ENCODE results near the gene SHB. TPM values are rescaled to one million over a fixed set of nuclear protein-coding genes. Genes with fewer than 3 reads are reported as not detected.

SHB gene
- total RNA-seq, 4 donors from 2014 or later = 17.7 to 31.4 (median 24.2) TPM

GRCh38 chr9:37984672-37985611, 84.1 kb downstream of the SHB start:
- TF ChIP-seq POLR2A (IDR thresholded peaks at IDR 0.05) (no peak), CTCF (IDR thresholded peaks at IDR 0.05) (no peak)
- Histone ChIP-seq H3K36me3 (no peaks in the 10 kb centered on the region), H3K4me3 (no peak overlapping the region), H3K4me1 (peaks cover 7 to 36% (median 12%) of the 10 kb centered on the region in 3 donors), H3K27me3 (no peaks in the 10 kb centered on the region), H3K9me3 (no peaks in the 10 kb centered on the region), H3K27ac (peak overlapping the region in 2 of 4 donors; percentile 18 to 57)
- intact Hi-C loops (cut with DNase I) = no loop called here
- WGBS, 2 donors = 38 to 51% methylated on average over 5 to 14 of the region's 26 CpGs
- DNase-seq = no peak

DNA sequence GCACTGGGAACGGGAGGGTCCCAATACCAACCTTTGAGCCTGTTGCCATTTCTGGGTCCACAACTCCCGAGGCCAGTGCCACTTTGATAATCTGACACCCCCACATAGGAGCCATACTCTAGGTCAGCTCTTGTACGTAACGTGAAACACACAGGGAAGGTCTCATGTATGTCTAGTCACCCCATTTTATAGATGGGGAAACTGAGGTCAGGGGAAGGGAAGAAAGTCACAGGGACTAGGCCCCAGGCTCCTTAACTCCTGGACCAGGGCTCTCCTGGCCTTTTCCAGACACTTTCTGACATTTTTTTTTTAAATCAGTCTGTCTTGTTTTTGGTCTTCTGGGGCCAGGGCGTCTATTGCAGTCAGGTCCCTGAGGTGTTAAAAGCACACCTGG, 84.8 kb downstream of the SHB start:
- DNase-seq = no peak
- Histone ChIP-seq H3K36me3 (no peaks in the 10 kb centered on the region), H3K4me3 (no peak overlapping the region), H3K9me3 (no peaks in the 10 kb centered on the region), H3K27me3 (no peaks in the 10 kb centered on the region), H3K27ac (peak overlapping the region in 1 of 4 donors; percentile 57), H3K4me1 (peaks cover 7 to 36% (median 12%) of the 10 kb centered on the region in 3 donors)
- TF ChIP-seq CTCF (IDR thresholded peaks at IDR 0.05) (no peak), POLR2A (IDR thresholded peaks at IDR 0.05) (no peak)
- intact Hi-C loops (cut with DNase I) = no loop called here
- 78 to 100% methylated on average over 3 to 5 of the region's 5 CpGs for WGBS, 2 donors

- intact Hi-C loops (cut with DNase I) = no loop called here
- no peaks in the 10 kb centered on the region for H3K27me3 ChIP-seq
- H3K9me3 ChIP-seq = no peaks in the 10 kb centered on the region
- H3K36me3 ChIP-seq = no peaks in the 10 kb centered on the region
- H3K4me1 ChIP-seq = peaks cover 7 to 36% (median 12%) of the 10 kb centered on the region in 3 donors
- no peak overlapping the region for H3K4me3 ChIP-seq
- 84 to 87% methylated on average over 4 to 8 of the region's 12 CpGs for WGBS, 2 donors
- DNase-seq = no peak
- TF ChIP-seq CTCF (IDR thresholded peaks at IDR 0.05) = no peak
- TF ChIP-seq POLR2A (IDR thresholded peaks at IDR 0.05) = no peak
- H3K27ac ChIP-seq = no peak overlapping the region
Measured at GRCh38 chr9:37983381-37984067, 85.5 kb downstream of the SHB start.

DNA sequence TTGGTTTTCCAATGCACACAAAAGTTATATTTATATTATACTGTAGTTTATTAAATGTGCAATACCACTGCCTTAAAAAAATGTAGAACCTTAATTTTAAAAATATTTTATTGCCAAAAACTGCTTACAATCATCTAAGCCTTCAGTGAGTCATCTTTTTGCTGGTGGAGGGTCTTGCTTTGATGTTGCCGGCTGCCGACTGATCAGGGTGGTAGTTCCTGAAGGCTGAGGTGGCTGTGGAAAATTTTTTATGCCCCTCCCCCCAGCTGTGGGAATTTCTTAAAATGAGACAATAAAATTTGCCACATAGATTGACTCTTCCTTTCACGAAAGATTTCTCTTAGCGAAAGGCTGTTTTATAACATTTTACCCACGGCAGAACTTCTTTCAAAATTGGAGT, 89.2 kb downstream of the SHB start:
- Histone ChIP-seq H3K4me1 (peaks cover 5 to 29% (median 19%) of the 10 kb centered on the region in 3 donors), H3K36me3 (peaks cover 0 to under 1% (median 0%) of the 10 kb centered on the region in 3 donors), H3K9me3 (no peaks in the 10 kb centered on the region), H3K27me3 (no peaks in the 10 kb centered on the region), H3K4me3 (no peak overlapping the region), H3K27ac (no peak overlapping the region)
- TF ChIP-seq CTCF (IDR thresholded peaks at IDR 0.05) (no peak), POLR2A (IDR thresholded peaks at IDR 0.05) (no peak)
- intact Hi-C loops (cut with DNase I) = no loop called here
- DNase-seq = no peak
- 73 to 80% methylated on average over 5 of the region's 5 CpGs for WGBS, 2 donors

GRCh38 chr9:37978983-37979382, 90.0 kb downstream of the SHB start:
- intact Hi-C loops (cut with DNase I) = no loop called here
- TF ChIP-seq POLR2A (IDR thresholded peaks at IDR 0.05) (no peak), CTCF (IDR thresholded peaks at IDR 0.05) (no peak)
- no peaks in the 10 kb centered on the region for H3K27me3 ChIP-seq
- 86% methylated on average over 3 of the region's 3 CpGs; no CpG with 5 or more reads in 1 of the 2 donors for WGBS, 2 donors
- H3K4me1 ChIP-seq = peaks cover 5 to 21% (median 13%) of the 10 kb centered on the region in 3 donors
- H3K27ac ChIP-seq = no peak overlapping the region
- no peak for DNase-seq
- H3K36me3 ChIP-seq = peaks cover 0 to 9% (median 0%) of the 10 kb centered on the region in 3 donors
- no peak overlapping the region for H3K4me3 ChIP-seq
- H3K9me3 ChIP-seq = no peaks in the 10 kb centered on the region
